ENCODE results near the gene BTNL3. TPM values are rescaled to one million over a fixed set of nuclear protein-coding genes. Genes with fewer than 3 reads are reported as not detected.

BTNL3 gene
- total and polyA plus RNA-seq, 4 donors, result 0.47 to 1.8 (median 0.71) TPM; not detected in 1

- Histone ChIP-seq H3K27ac (ENCODE audit: low read depth in 1 of 2, low read length in 1 of 2) (peak overlapping the region in 1 of 2 donors; percentile 38), H3K4me3 (no peak overlapping the region), H3K9me3 (ENCODE audit: control insufficient read depth in 4 of 4, insufficient read depth in 3 of 4, low read length in 3 of 4) (peaks cover 0 to 3% (median 0%) of the 10 kb centered on the region in 4 donors), H3K27me3 (ENCODE audit: control insufficient read depth in 3 of 3, insufficient read depth in 3 of 3, low read length in 2 of 3) (peaks cover 0 to 3% (median 2%) of the 10 kb centered on the region in 3 donors), H3K9ac (ENCODE audit: insufficient read depth in 1 of 2, low read length in 2 of 2) (no peak overlapping the region), H3K4me1 (ENCODE audit: control insufficient read depth in 5 of 5, insufficient read depth in 5 of 5, low read length in 5 of 5) (peaks cover 0 to 8% (median 0%) of the 10 kb centered on the region in 5 donors), H3K36me3 (ENCODE audit: control insufficient read depth in 4 of 4, insufficient read depth in 4 of 4, low read length in 4 of 4) (no peaks in the 10 kb centered on the region)
- 83 to 92% methylated on average over 13 of the region's 13 CpGs for WGBS, 2 donors
- no peak for DNase-seq
- TF ChIP-seq, protein P1, sequence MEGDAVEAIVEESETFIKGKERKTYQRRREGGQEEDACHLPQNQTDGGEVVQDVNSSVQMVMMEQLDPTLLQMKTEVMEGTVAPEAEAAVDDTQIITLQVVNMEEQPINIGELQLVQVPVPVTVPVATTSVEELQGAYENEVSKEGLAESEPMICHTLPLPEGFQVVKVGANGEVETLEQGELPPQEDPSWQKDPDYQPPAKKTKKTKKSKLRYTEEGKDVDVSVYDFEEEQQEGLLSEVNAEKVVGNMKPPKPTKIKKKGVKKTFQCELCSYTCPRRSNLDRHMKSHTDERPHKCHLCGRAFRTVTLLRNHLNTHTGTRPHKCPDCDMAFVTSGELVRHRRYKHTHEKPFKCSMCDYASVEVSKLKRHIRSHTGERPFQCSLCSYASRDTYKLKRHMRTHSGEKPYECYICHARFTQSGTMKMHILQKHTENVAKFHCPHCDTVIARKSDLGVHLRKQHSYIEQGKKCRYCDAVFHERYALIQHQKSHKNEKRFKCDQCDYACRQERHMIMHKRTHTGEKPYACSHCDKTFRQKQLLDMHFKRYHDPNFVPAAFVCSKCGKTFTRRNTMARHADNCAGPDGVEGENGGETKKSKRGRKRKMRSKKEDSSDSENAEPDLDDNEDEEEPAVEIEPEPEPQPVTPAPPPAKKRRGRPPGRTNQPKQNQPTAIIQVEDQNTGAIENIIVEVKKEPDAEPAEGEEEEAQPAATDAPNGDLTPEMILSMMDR (IDR thresholded peaks at IDR 0.05; ENCODE audit: control extremely low read depth, extremely low read depth), result no peak
- ATAC-seq (ENCODE audit: insufficient read depth, low FRiP score), result no peak
These were observed 48.2 kb downstream of the BTNL3 start for GRCh38 chr5:181036816-181037364.

GRCh38 chr5:181037365-181037861 is 48.8 kb downstream of the BTNL3 start:
- Histone ChIP-seq H3K27ac (ENCODE audit: low read depth in 1 of 2, low read length in 1 of 2) (no peak overlapping the region), H3K27me3 (ENCODE audit: control insufficient read depth in 3 of 3, insufficient read depth in 3 of 3, low read length in 2 of 3) (peaks cover 0 to 7% (median 2%) of the 10 kb centered on the region in 3 donors), H3K9ac (ENCODE audit: insufficient read depth in 1 of 2, low read length in 2 of 2) (no peak overlapping the region), H3K9me3 (ENCODE audit: control insufficient read depth in 4 of 4, insufficient read depth in 3 of 4, low read length in 3 of 4) (peaks cover 0 to under 1% (median 0%) of the 10 kb centered on the region in 4 donors), H3K4me1 (ENCODE audit: control insufficient read depth in 5 of 5, insufficient read depth in 5 of 5, low read length in 5 of 5) (peaks cover 0 to 8% (median 0%) of the 10 kb centered on the region in 5 donors), H3K4me3 (no peak overlapping the region), H3K36me3 (ENCODE audit: control insufficient read depth in 4 of 4, insufficient read depth in 4 of 4, low read length in 4 of 4) (no peaks in the 10 kb centered on the region)
- TF ChIP-seq, protein P1 (IDR thresholded peaks at IDR 0.05; ENCODE audit: control extremely low read depth, extremely low read depth), result no peak
- ATAC-seq (ENCODE audit: insufficient read depth, low FRiP score) (no peak), DNase-seq (no peak)
- 78 to 93% methylated on average over 4 of the region's 4 CpGs for WGBS, 2 donors

DNA sequence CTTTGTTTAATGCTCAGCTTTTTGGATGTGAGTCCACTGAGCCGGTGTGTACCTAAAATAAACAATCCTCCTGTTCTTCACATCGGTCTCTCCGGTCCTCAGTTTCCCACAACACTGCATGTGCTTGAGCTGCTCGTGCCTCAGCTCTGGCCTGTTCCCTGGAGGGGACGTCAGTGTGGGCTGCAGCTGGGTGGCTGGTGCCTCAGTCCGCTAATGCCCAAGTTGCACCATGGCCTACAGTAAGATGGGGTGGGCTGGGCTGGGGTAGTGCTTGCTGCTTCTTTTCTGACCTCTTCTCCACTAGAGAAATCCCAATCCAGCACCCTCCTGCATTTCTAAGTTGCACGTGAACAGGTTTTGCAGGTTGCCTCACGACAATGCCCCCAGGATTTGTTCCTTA is 50.8 kb downstream of the BTNL3 start:
- Histone ChIP-seq H3K27me3 (ENCODE audit: control insufficient read depth in 3 of 3, insufficient read depth in 3 of 3, low read length in 2 of 3) (peaks cover 0 to 19% (median 2%) of the 10 kb centered on the region in 3 donors), H3K36me3 (ENCODE audit: control insufficient read depth in 4 of 4, insufficient read depth in 4 of 4, low read length in 4 of 4) (no peaks in the 10 kb centered on the region), H3K4me3 (no peak overlapping the region), H3K27ac (ENCODE audit: low read depth in 1 of 2, low read length in 1 of 2) (peak overlapping the region in 1 of 2 donors; percentile 66), H3K4me1 (ENCODE audit: control insufficient read depth in 5 of 5, insufficient read depth in 5 of 5, low read length in 5 of 5) (peaks cover 0 to 8% (median 0%) of the 10 kb centered on the region in 5 donors), H3K9me3 (ENCODE audit: control insufficient read depth in 4 of 4, insufficient read depth in 3 of 4, low read length in 3 of 4) (no peaks in the 10 kb centered on the region), H3K9ac (ENCODE audit: insufficient read depth in 1 of 2, low read length in 2 of 2) (no peak overlapping the region)
- WGBS, 2 donors, result 45 to 54% methylated on average over 8 of the region's 8 CpGs
- ATAC-seq (ENCODE audit: insufficient read depth, low FRiP score), result no peak
- TF ChIP-seq, protein P1 (IDR thresholded peaks at IDR 0.05; ENCODE audit: control extremely low read depth, extremely low read depth), result no peak
- no peak for DNase-seq

All from lung (tissue), 12 donors.